Stimulated activated CD8-positive, alpha-beta memory T cell treated with anti-CD3 and anti-CD28 coated beads, Interleukin-15, amount 100 ng/mL, for 48 hours (primary cell): ENCODE results near the gene ZNF44.

Experiments
- DNase-seq, 2 donors: peaks; one replicate each; pipeline ENCODE4 v3.0.0-alpha.2; 2020; ENCODE audit warnings: low read depth in 2 of 2

ZNF44 gene

GRCh38 chr19:12261554-12261953 is 33.1 kb downstream of the ZNF44 start:
- DNase-seq = no peak

GRCh38 chr19:12260861-12261260 is 33.8 kb downstream of the ZNF44 start:
- no peak for DNase-seq

DNA sequence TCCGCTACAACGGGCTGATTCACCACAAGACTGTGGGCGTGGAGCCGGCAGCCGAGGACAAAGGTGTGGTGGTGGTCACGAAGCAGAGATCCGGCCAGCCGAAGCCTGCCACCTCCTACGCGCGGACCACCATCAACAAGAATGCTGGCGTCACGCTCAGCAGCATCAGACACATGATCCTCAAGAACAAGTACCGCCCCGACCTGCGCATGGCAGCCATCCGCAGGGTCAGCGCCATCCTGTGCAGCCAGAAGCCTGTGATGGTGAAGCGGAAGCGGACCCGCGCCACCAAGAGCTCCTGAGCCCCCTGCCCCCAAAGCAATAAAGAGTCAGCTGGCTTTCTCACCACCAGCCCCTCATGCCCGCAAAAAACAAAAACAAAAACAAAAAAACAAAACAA is 34.4 kb downstream of the ZNF44 start:
- DNase-seq = no peak

- no peak for DNase-seq
These were observed 39.3 kb downstream of the ZNF44 start for GRCh38 chr19:12255372-12255771.

DNA sequence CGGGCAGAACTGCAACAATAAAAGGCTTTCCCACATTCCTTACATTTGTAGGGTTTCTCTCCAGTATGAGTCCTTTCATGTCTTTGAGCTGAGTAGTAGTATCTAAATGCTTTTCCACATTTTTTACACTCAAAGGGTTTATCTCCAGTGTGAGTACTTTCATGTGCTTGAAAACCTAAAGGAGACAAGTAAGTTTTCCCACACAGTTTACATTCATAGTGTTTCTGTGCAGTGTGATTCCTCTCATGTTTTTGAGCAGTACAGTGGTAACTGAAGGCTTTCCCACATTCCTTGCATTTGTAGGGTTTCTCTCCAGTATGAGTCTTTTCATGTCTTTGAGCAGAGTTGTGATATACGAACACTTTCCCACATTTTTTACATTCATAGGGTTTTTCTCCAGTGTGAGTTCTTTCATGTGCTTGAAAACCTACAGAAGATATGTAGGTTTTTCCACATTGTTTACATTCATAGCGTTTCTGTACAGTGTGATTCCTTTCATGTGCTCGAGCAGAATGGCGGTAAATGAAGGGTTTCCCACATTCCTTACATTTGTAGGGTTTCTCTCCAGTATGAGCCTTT is 47.0 kb downstream of the ZNF44 start:
- DNase-seq = no peak

- DNase-seq = no peak
These were observed 50.3 kb downstream of the ZNF44 start for GRCh38 chr19:12244370-12244769.

GRCh38 chr19:12237143-12237839 is 57.4 kb downstream of the ZNF44 start:
- no peak for DNase-seq

- DNase-seq = no peak
These were observed 61.7 kb downstream of the ZNF44 start for GRCh38 chr19:12232961-12233360.

GRCh38 chr19:12230751-12231733 is 63.6 kb downstream of the ZNF44 start:
- no peak for DNase-seq

DNA sequence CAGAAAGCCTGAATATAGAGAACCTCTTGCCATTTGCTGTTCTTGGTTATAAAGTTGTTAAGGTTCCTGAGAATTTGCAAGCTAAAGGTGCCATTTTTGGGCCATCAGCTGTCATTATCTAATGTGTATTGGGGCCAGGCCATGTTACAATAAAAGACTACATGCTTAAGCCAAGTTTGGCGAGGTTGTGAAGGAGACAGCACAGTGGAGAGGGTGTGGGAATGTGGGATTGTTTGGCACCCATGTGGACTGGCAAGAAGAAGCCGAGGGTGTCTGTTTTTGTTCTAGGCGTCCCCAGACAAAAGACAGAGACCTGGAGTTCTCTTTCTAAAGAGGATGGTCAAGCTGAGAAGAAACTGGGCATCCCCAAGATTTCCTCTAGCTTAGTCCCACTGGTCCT is 64.7 kb downstream of the ZNF44 start:
- DNase-seq = no peak

DNA sequence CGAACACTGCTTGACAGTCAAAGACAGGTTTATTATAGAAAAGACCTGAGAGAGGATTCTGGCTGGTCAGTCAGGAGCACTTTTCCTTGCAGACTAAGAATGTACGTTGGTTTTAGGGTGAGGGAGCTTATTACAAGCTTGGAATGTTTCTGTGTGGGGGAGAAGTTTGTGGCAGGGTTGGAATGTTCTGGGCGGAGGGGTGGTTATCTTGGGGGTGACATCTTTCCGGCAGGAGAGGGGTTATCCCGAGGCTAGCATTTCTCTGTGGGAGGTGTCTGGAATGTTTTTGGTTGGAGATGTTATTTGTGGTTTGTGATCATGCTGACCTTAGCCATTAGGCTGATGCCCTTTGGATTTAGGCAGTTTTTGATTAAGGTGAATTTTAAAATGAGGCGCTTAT is 70.0 kb downstream of the ZNF44 start:
- DNase-seq = no peak

GRCh38 chr19:12222980-12223630 is 71.6 kb downstream of the ZNF44 start:
- no peak for DNase-seq
